ENCODE data around the gene DNAH8.

The DNAH8 gene

GRCh38 chr6:38703949-38704590 lies 11.0 kb upstream of the DNAH8 start:
- Histone ChIP-seq H3K27ac (ENCODE audit: low read length) (no peak overlapping the region), H3K9me3 (ENCODE audit: control insufficient read depth, low read depth, low read length) (no peaks in the 10 kb centered on the region), H3K4me1 (ENCODE audit: control insufficient read depth, low read depth, low read length) (no peaks in the 10 kb centered on the region), H3K4me3 (ENCODE audit: low read length) (no peak overlapping the region), H3K27me3 (ENCODE audit: control insufficient read depth, insufficient read depth, low read length) (no peaks in the 10 kb centered on the region), H3K9ac (ENCODE audit: low read length) (no peak overlapping the region), H3K36me3 (ENCODE audit: control insufficient read depth, low read depth, low read length) (no peaks in the 10 kb centered on the region)

DNA sequence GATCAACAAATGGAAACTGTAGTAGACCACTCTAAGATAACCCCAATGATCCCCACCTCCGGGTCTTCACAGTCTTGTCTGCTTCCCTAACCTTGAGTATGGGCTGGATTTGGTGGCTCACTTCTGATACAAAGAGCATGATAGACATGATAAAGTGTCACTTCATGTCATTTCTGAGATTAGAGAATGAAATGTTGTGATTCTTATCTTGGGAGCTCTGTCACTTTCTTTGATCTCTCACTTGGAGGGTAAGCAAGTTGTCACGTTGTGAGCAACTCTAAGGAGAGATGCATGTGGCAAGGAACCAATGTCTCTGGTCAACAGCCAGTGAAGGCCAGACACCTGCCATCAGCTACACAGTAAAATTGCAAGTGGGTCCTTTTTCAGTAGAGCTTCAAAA lies 9.2 kb upstream of the DNAH8 start:
- Histone ChIP-seq H3K4me1 (ENCODE audit: control insufficient read depth, low read depth, low read length) (no peaks in the 10 kb centered on the region), H3K27me3 (ENCODE audit: control insufficient read depth, insufficient read depth, low read length) (no peaks in the 10 kb centered on the region), H3K9ac (ENCODE audit: low read length) (no peak overlapping the region), H3K27ac (ENCODE audit: low read length) (no peak overlapping the region), H3K4me3 (ENCODE audit: low read length) (no peak overlapping the region), H3K9me3 (ENCODE audit: control insufficient read depth, low read depth, low read length) (no peaks in the 10 kb centered on the region), H3K36me3 (ENCODE audit: control insufficient read depth, low read depth, low read length) (no peaks in the 10 kb centered on the region)

DNA sequence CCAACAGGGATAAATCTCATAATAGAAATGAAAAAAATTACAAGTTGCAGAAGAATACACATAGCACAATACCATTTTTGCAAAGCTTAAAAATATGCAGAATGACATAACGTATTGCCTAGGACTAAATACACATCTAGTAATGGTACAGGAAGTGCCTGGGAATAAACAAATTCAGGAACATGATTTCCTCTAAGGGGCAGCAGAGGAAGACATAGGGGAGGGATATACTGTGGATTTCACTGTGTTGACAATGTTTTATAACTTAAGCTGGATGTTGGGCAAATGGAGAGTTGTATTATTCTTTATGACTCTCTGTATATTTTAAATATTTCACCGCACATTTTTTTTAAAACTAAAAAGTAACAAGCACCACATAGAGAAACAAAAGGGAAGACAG lies 6.6 kb upstream of the DNAH8 start:
- Histone ChIP-seq H3K27me3 (ENCODE audit: control insufficient read depth, insufficient read depth, low read length) (no peaks in the 10 kb centered on the region), H3K4me3 (ENCODE audit: low read length) (no peak overlapping the region), H3K27ac (ENCODE audit: low read length) (no peak overlapping the region), H3K9ac (ENCODE audit: low read length) (no peak overlapping the region), H3K36me3 (ENCODE audit: control insufficient read depth, low read depth, low read length) (no peaks in the 10 kb centered on the region), H3K9me3 (ENCODE audit: control insufficient read depth, low read depth, low read length) (no peaks in the 10 kb centered on the region), H3K4me1 (ENCODE audit: control insufficient read depth, low read depth, low read length) (no peaks in the 10 kb centered on the region)

- H3K9ac ChIP-seq (ENCODE audit: low read length), result no peak overlapping the region
- H3K4me3 ChIP-seq (ENCODE audit: low read length), result no peak overlapping the region
- no peaks in the 10 kb centered on the region for H3K27me3 ChIP-seq (ENCODE audit: control insufficient read depth, insufficient read depth, low read length)
- no peaks in the 10 kb centered on the region for H3K36me3 ChIP-seq (ENCODE audit: control insufficient read depth, low read depth, low read length)
- no peaks in the 10 kb centered on the region for H3K4me1 ChIP-seq (ENCODE audit: control insufficient read depth, low read depth, low read length)
- no peaks in the 10 kb centered on the region for H3K9me3 ChIP-seq (ENCODE audit: control insufficient read depth, low read depth, low read length)
- H3K27ac ChIP-seq (ENCODE audit: low read length), result no peak overlapping the region
These were observed 1.3 kb upstream of the DNAH8 start for GRCh38 chr6:38713812-38714211.

GRCh38 chr6:38714239-38715015 lies 684 bp upstream of the DNAH8 start:
- H3K4me3 ChIP-seq (ENCODE audit: low read length), result no peak overlapping the region

DNA sequence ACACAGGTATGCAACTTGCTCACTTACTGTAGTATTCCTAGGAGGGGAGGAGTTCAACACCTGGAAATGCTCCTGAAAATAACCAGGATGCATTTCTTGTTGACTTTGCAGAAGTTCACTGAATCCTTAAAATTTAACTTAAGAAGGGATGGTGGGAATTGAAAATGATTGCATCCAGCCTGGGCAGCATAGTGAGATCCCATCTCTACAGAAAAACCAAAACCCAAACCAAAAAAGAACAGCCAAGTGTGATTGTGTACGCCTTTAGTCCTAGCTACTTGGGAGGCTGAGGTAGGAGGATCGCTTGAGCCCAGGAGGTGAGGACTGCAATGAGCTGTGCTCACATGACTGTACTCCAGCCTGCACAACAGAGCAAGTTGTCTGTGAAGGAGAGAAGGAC lies 1.7 kb downstream of the DNAH8 start:
- Histone ChIP-seq H3K27me3 (ENCODE audit: control insufficient read depth, insufficient read depth, low read length) (no peaks in the 10 kb centered on the region), H3K9me3 (ENCODE audit: control insufficient read depth, low read depth, low read length) (no peaks in the 10 kb centered on the region), H3K4me1 (ENCODE audit: control insufficient read depth, low read depth, low read length) (no peaks in the 10 kb centered on the region), H3K9ac (ENCODE audit: low read length) (no peak overlapping the region), H3K36me3 (ENCODE audit: control insufficient read depth, low read depth, low read length) (no peaks in the 10 kb centered on the region), H3K27ac (ENCODE audit: low read length) (no peak overlapping the region), H3K4me3 (ENCODE audit: low read length) (no peak overlapping the region)

More at GRCh38 chr6:38714239-38715015, 684 bp upstream of the DNAH8 start:
- Histone ChIP-seq H3K9me3 (ENCODE audit: control insufficient read depth, low read depth, low read length) (no peaks in the 10 kb centered on the region), H3K4me1 (ENCODE audit: control insufficient read depth, low read depth, low read length) (no peaks in the 10 kb centered on the region), H3K27ac (ENCODE audit: low read length) (no peak overlapping the region), H3K36me3 (ENCODE audit: control insufficient read depth, low read depth, low read length) (no peaks in the 10 kb centered on the region), H3K9ac (ENCODE audit: low read length) (no peak overlapping the region), H3K27me3 (ENCODE audit: control insufficient read depth, insufficient read depth, low read length) (no peaks in the 10 kb centered on the region)

DNA sequence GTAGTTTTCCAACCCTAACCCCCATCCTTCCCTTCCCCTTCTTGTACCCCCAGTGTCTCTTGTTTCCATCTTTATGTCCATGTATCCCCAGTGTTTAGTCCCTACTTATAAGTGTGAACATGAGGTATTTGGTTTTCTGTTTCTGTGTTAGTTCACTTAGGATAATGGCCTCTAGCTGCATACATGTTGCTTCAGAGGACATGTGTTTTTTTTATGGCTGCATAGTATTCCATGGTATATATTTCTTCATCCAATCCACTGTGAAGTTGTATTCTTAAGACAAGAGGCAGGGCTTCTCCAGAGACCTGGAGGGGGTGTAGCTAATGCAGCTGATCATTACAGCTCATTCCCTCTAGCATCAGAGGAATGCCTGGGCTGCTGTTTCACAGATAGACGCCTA lies 4.2 kb downstream of the DNAH8 start:
- H3K4me1 ChIP-seq (ENCODE audit: control insufficient read depth, low read depth, low read length), result no peaks in the 10 kb centered on the region

GRCh38 chr6:38720295-38720694 lies 5.2 kb downstream of the DNAH8 start:
- H3K4me3 ChIP-seq (ENCODE audit: low read length), result no peak overlapping the region

More for the DNA sequence above, 4.2 kb downstream of the DNAH8 start:
- no peaks in the 10 kb centered on the region for H3K36me3 ChIP-seq (ENCODE audit: control insufficient read depth, low read depth, low read length)
- H3K27me3 ChIP-seq (ENCODE audit: control insufficient read depth, insufficient read depth, low read length), result no peaks in the 10 kb centered on the region
- no peaks in the 10 kb centered on the region for H3K9me3 ChIP-seq (ENCODE audit: control insufficient read depth, low read depth, low read length)
- no peak overlapping the region for H3K27ac ChIP-seq (ENCODE audit: low read length)
- H3K4me3 ChIP-seq (ENCODE audit: low read length), result no peak overlapping the region
- H3K9ac ChIP-seq (ENCODE audit: low read length), result no peak overlapping the region

GRCh38 chr6:38722038-38722437 lies 6.9 kb downstream of the DNAH8 start:
- Histone ChIP-seq H3K27ac (ENCODE audit: low read length) (no peak overlapping the region), H3K9me3 (ENCODE audit: control insufficient read depth, low read depth, low read length) (no peaks in the 10 kb centered on the region), H3K36me3 (ENCODE audit: control insufficient read depth, low read depth, low read length) (no peaks in the 10 kb centered on the region), H3K27me3 (ENCODE audit: control insufficient read depth, insufficient read depth, low read length) (no peaks in the 10 kb centered on the region), H3K4me3 (ENCODE audit: low read length) (no peak overlapping the region), H3K4me1 (ENCODE audit: control insufficient read depth, low read depth, low read length) (no peaks in the 10 kb centered on the region), H3K9ac (ENCODE audit: low read length) (no peak overlapping the region)

More at GRCh38 chr6:38720295-38720694, 5.2 kb downstream of the DNAH8 start:
- Histone ChIP-seq H3K36me3 (ENCODE audit: control insufficient read depth, low read depth, low read length) (no peaks in the 10 kb centered on the region), H3K27ac (ENCODE audit: low read length) (no peak overlapping the region), H3K27me3 (ENCODE audit: control insufficient read depth, insufficient read depth, low read length) (no peaks in the 10 kb centered on the region), H3K9me3 (ENCODE audit: control insufficient read depth, low read depth, low read length) (no peaks in the 10 kb centered on the region), H3K9ac (ENCODE audit: low read length) (no peak overlapping the region), H3K4me1 (ENCODE audit: control insufficient read depth, low read depth, low read length) (no peaks in the 10 kb centered on the region)

GRCh38 chr6:38722727-38723334 lies 7.7 kb downstream of the DNAH8 start:
- no peaks in the 10 kb centered on the region for H3K9me3 ChIP-seq (ENCODE audit: control insufficient read depth, low read depth, low read length)
- H3K9ac ChIP-seq (ENCODE audit: low read length), result no peak overlapping the region
- no peaks in the 10 kb centered on the region for H3K27me3 ChIP-seq (ENCODE audit: control insufficient read depth, insufficient read depth, low read length)
- H3K27ac ChIP-seq (ENCODE audit: low read length), result no peak overlapping the region
- no peaks in the 10 kb centered on the region for H3K4me1 ChIP-seq (ENCODE audit: control insufficient read depth, low read depth, low read length)
- H3K4me3 ChIP-seq (ENCODE audit: low read length), result no peak overlapping the region
- no peaks in the 10 kb centered on the region for H3K36me3 ChIP-seq (ENCODE audit: control insufficient read depth, low read depth, low read length)

DNA sequence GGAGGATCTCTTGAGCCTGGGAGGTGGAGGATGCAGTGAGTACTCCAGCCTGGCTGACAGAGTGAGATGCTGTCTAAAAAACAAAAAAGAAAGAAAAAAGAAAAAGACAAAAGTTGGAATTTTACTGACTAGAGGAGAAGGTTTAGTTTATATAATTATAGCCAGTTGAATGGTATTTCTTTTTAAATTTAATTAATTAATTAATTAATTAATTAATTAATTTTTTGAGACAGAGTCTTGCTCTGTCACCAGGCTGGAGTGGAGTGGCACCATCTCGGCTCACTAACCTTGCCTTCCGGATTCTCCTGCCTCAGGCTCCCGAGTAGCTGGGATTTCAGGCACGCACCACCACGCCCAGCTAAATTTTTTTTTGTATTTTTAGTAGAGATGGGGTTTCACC lies 8.7 kb downstream of the DNAH8 start:
- no peaks in the 10 kb centered on the region for H3K27me3 ChIP-seq (ENCODE audit: control insufficient read depth, insufficient read depth, low read length)
- H3K4me3 ChIP-seq (ENCODE audit: low read length), result no peak overlapping the region
- H3K9me3 ChIP-seq (ENCODE audit: control insufficient read depth, low read depth, low read length), result no peaks in the 10 kb centered on the region
- no peak overlapping the region for H3K9ac ChIP-seq (ENCODE audit: low read length)
- no peaks in the 10 kb centered on the region for H3K4me1 ChIP-seq (ENCODE audit: control insufficient read depth, low read depth, low read length)
- no peak overlapping the region for H3K27ac ChIP-seq (ENCODE audit: low read length)
- H3K36me3 ChIP-seq (ENCODE audit: control insufficient read depth, low read depth, low read length), result no peaks in the 10 kb centered on the region
